GM18502 (cell line): ENCODE data around the gene BYSL.

Experiments
- ATAC-seq: cut with Tn5 transposase; IDR thresholded peaks from one replicate; pipeline ENCODE4 v1.9.1; 2021; ENCODE audit warnings: mild to moderate bottlenecking; ENCODE audit not compliant: unreplicated experiment, poor library complexity

The BYSL gene

DNA sequence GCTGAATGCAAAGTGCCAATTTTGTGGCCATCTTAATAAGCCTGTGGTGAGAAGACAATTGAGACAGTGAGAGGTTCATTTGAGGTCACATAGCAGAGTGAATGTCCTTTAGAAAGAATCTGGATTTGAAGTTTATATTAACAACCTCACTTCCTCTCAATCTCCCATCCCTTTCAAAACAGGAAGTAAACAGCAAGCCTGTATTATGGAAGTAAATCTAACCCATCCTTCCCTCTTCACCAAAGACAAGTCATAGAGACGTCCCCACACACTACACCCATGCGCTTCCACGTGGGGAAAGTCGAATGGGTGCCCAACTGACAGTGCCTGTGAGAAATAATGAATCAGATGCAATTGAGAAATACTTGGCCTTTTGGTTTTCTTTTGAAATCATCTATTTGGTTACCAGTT, 49.1 kb downstream of the BYSL start:
- ATAC-seq = no peak

DNA sequence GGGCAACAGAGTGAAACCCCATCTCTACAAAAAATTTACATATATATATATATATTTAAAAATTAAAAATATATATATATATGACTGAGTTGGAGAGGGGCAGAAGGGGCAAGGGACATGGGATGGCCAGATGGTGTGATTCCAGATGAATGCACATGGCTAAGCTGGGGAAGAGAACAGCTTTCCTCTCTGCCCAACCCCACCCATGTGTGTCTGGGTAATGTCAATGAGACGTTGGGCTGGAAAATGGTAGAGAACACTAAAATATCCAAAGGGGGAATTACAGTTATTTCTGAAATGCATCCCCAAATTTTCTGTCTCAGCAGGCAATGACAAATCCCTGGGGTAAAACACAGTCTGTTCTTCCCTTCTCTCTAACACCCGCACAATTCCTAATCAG, 51.5 kb downstream of the BYSL start:
- ATAC-seq = no peak

DNA sequence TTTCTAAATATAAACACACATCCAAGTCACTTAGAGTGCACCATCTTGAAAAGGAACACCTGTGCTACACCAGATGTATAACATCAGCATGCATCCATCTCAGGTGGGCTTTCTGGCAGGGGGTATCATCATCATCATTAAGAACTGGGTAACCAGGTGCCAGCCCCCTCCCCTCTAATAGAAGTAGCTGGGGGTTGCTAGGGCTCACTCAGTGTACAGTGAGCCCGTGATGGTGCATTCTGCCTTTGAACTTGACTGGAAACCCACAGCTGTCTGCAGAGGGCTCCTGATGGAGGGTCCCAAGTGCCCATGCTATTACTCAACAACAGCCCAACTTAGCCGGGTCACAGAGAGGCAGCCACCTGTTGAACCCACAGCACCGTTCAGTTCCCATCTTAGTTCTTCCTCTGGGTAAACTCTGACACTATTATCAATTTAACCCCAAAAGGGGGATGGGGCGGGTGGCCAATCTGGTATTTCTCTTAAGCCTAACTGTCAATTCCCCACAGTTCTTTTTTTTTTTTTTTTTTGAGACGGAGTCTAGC, 53.1 kb downstream of the BYSL start:
- no peak for ATAC-seq

DNA sequence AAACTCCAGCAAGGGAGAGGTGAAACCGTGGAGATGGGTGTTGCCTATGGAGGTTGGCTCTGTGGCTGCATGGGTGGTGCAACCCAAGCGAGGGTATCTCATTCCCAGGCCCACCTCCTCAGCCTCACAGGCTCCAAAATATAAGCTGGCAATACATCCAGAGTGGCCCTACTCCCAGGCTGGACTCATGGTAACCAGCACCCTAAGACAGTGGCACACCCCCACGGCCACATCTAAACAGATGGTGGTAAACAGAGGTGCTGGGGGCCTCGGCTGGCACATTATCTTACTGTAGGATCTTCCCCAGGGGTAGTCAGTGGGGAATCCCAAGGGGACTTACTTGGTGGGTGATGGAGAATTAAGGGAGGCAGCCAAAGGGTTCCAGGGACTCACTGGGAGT, 54.0 kb downstream of the BYSL start:
- no peak for ATAC-seq

DNA sequence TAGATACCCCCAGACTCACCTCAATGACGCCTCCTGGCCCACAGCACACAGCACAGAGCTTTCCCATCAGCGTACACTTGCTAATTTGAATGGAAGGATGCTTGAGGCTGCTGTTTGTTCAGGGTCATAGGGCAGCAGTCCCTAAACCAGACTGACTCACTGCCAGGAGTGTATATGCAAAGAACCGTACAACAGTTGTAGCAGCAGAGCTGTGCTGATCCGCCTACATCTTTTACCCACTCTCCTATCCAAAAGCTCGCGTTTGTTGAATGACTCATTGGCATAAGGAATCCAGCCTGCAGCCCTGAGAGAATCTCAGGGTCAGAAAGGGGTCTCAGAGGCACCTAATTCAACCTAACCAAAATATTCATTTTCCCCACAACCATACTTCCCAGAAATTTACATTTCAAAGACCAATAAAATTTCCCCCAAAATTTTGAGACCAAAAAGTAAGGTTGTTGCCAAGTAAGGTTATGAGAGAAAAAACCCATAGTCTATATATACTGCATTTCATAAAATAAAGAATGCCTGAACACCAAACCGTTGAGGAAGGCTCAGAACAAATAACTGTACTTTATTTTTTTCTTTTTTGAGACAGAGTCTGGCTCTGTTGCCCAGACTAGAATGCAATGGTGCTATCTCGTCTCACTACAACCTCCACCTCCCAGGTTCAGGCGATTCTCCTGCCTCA, 55.6 kb downstream of the BYSL start:
- no peak for ATAC-seq
